Panc1 (cell line): Measurements from ENCODE around the gene PTPN23.

Experiments used
- POLR2AphosphoS5 ChIP-seq: IDR thresholded peaks from 2 replicates; pipeline ENCODE4 v1.6.1; 2012; ENCODE audit warnings: mild to moderate bottlenecking, low read depth, low read length, moderate library complexity
- SIN3A ChIP-seq: IDR thresholded peaks from 2 replicates; pipeline ENCODE4 v1.6.1; 2012; ENCODE audit warnings: low read depth, mild to moderate bottlenecking, low read length, moderate library complexity, borderline replicate concordance; ENCODE audit not compliant: insufficient read depth
- TF ChIP-seq, protein P1 (sequence below): fragments of 450-650 bp; IDR thresholded peaks from 2 replicates; pipeline ENCODE4 v1.5.1; 2017; ENCODE audit warnings: mild to moderate bottlenecking
- TF ChIP-seq, protein P2 (sequence below), 2 experiments: IDR thresholded peaks; 2 replicates each; pipeline ENCODE4 v1.6.1; 2011 to 2012; ENCODE audit warnings: low read depth in 2 of 2, control low read depth in 1 of 2, low read length in 1 of 2, mild to moderate bottlenecking in 1 of 2, moderate library complexity in 1 of 2; ENCODE audit not compliant: insufficient read depth in 1 of 2

DNA sequence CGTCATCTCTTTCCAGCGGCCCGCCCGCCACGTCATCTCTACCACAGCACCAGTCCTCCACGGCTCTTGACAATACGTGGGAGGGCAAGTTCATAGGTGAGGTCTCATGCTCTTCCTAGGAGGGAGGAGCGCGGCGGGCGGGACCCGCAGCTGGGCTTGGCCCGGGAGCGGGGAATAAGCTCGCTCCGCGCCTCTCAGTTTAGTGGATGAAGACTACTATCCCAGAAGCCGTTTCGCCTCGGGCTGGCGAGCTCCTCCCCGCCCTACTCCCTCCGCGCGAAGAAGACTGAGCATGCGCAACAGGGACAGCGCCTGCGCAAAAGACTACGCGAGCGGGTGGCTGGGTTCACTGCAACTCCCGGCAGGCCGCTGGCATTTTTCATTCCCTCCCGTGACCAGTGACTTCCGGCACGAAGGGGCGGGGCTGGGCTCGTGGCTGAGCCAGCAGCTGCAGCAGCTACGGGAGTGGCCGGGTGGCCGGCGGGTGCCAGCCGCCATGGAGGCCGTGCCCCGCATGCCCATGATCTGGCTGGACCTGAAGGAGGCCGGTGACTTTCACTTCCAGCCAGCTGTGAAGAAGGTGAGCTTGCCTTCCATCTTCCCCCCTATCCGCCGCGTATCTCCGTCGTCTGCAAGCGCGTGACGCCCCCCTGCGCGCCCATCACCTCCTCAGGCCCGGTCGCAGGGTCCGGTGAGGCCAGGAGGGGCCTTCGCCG is at the start of gene PTPN23:
- TF ChIP-seq, protein P1, sequence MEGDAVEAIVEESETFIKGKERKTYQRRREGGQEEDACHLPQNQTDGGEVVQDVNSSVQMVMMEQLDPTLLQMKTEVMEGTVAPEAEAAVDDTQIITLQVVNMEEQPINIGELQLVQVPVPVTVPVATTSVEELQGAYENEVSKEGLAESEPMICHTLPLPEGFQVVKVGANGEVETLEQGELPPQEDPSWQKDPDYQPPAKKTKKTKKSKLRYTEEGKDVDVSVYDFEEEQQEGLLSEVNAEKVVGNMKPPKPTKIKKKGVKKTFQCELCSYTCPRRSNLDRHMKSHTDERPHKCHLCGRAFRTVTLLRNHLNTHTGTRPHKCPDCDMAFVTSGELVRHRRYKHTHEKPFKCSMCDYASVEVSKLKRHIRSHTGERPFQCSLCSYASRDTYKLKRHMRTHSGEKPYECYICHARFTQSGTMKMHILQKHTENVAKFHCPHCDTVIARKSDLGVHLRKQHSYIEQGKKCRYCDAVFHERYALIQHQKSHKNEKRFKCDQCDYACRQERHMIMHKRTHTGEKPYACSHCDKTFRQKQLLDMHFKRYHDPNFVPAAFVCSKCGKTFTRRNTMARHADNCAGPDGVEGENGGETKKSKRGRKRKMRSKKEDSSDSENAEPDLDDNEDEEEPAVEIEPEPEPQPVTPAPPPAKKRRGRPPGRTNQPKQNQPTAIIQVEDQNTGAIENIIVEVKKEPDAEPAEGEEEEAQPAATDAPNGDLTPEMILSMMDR: no peak
- peak; percentile 77 for TF ChIP-seq POLR2AphosphoS5
- TF ChIP-seq, protein P2, sequence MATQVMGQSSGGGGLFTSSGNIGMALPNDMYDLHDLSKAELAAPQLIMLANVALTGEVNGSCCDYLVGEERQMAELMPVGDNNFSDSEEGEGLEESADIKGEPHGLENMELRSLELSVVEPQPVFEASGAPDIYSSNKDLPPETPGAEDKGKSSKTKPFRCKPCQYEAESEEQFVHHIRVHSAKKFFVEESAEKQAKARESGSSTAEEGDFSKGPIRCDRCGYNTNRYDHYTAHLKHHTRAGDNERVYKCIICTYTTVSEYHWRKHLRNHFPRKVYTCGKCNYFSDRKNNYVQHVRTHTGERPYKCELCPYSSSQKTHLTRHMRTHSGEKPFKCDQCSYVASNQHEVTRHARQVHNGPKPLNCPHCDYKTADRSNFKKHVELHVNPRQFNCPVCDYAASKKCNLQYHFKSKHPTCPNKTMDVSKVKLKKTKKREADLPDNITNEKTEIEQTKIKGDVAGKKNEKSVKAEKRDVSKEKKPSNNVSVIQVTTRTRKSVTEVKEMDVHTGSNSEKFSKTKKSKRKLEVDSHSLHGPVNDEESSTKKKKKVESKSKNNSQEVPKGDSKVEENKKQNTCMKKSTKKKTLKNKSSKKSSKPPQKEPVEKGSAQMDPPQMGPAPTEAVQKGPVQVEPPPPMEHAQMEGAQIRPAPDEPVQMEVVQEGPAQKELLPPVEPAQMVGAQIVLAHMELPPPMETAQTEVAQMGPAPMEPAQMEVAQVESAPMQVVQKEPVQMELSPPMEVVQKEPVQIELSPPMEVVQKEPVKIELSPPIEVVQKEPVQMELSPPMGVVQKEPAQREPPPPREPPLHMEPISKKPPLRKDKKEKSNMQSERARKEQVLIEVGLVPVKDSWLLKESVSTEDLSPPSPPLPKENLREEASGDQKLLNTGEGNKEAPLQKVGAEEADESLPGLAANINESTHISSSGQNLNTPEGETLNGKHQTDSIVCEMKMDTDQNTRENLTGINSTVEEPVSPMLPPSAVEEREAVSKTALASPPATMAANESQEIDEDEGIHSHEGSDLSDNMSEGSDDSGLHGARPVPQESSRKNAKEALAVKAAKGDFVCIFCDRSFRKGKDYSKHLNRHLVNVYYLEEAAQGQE (IDR thresholded peaks at IDR 0.05; ENCODE audit: insufficient read depth in 1 of 2, low read depth in 2 of 2, low read length in 1 of 2): no peak
- peak; percentile 84; the same call in 1 of the 2 replicates for TF ChIP-seq SIN3A
